ENCODE measurements around the gene ELMO1. TPM values are rescaled to one million over a fixed set of nuclear protein-coding genes. Genes with fewer than 3 reads are reported as not detected.

ELMO1 gene
- total RNA-seq, 1 donor from 2014 or later = 60.1 TPM

GRCh38 chr7:37056234-37056912 lies 392.3 kb downstream of the ELMO1 start:
- Histone ChIP-seq H3K4me1 (no peaks in the 10 kb centered on the region), H3K27me3 (ENCODE audit: low read depth) (no peaks in the 10 kb centered on the region), H3K36me3 (no peaks in the 10 kb centered on the region), H3K4me3 (no peak overlapping the region), H3K9me3 (no peaks in the 10 kb centered on the region), H3K27ac (no peak overlapping the region)
- no peak for TF ChIP-seq CTCF (IDR thresholded peaks at IDR 0.05)
- DNase-seq (no peak), ATAC-seq (no peak)
- intact Hi-C loops (cut with DNase I) = no loop called here

- no peak for TF ChIP-seq CTCF (IDR thresholded peaks at IDR 0.05)
- DNase-seq (no peak), ATAC-seq (no peak)
- intact Hi-C loops (cut with DNase I) = no loop called here
- no peak overlapping the region for H3K4me3 ChIP-seq
- no peaks in the 10 kb centered on the region for H3K27me3 ChIP-seq (ENCODE audit: low read depth)
- no peak overlapping the region for H3K27ac ChIP-seq
- H3K36me3 ChIP-seq = no peaks in the 10 kb centered on the region
- no peaks in the 10 kb centered on the region for H3K9me3 ChIP-seq
- no peaks in the 10 kb centered on the region for H3K4me1 ChIP-seq
These were observed 393.9 kb downstream of the ELMO1 start for GRCh38 chr7:37054624-37055241.

- DNase-seq = no peak
These were observed 396.0 kb downstream of the ELMO1 start for GRCh38 chr7:37052705-37053104.

GRCh38 chr7:37050801-37051200 lies 397.9 kb downstream of the ELMO1 start:
- Histone ChIP-seq H3K4me1 (no peaks in the 10 kb centered on the region), H3K4me3 (no peak overlapping the region), H3K27me3 (ENCODE audit: low read depth) (no peaks in the 10 kb centered on the region), H3K27ac (no peak overlapping the region), H3K36me3 (no peaks in the 10 kb centered on the region), H3K9me3 (no peaks in the 10 kb centered on the region)
- TF ChIP-seq CTCF (IDR thresholded peaks at IDR 0.05) = no peak
- intact Hi-C loops (cut with DNase I) = no loop called here
- DNase-seq (no peak), ATAC-seq (no peak)

More at GRCh38 chr7:37052705-37053104, 396.0 kb downstream of the ELMO1 start:
- intact Hi-C loops (cut with DNase I) = no loop called here
- no peak for ATAC-seq
- no peaks in the 10 kb centered on the region for H3K9me3 ChIP-seq
- no peaks in the 10 kb centered on the region for H3K4me1 ChIP-seq
- H3K4me3 ChIP-seq = no peak overlapping the region
- H3K27me3 ChIP-seq (ENCODE audit: low read depth) = no peaks in the 10 kb centered on the region
- H3K27ac ChIP-seq = no peak overlapping the region
- H3K36me3 ChIP-seq = no peaks in the 10 kb centered on the region
- TF ChIP-seq CTCF (IDR thresholded peaks at IDR 0.05) = no peak

GRCh38 chr7:37048674-37049073 lies 400.0 kb downstream of the ELMO1 start:
- ATAC-seq = no peak
- no peak for TF ChIP-seq CTCF (IDR thresholded peaks at IDR 0.05)
- DNase-seq = no peak
- intact Hi-C loops (cut with DNase I) = no loop called here
- H3K27me3 ChIP-seq (ENCODE audit: low read depth) = no peaks in the 10 kb centered on the region
- H3K4me3 ChIP-seq = no peak overlapping the region
- no peaks in the 10 kb centered on the region for H3K9me3 ChIP-seq
- H3K27ac ChIP-seq = no peak overlapping the region
- H3K36me3 ChIP-seq = no peaks in the 10 kb centered on the region
- no peaks in the 10 kb centered on the region for H3K4me1 ChIP-seq

All from lower lobe of right lung (tissue), 2 donors.